WTC11 (cell line): ENCODE data around the gene MTMR3. TPM values are rescaled to one million over a fixed set of nuclear protein-coding genes. Genes with fewer than 3 reads are reported as not detected.

Experiments
- ATAC-seq: fragments of 200-7000 bp; cut with Tn5 transposase; 2 replicates; pipeline ENCODE4 v1.10.0; 2021; ENCODE audit warnings: mild to moderate bottlenecking, moderate library complexity
- CTCF ChIA-PET: fragments of 300-600 bp; sonication (Branson Sonifier 250); formaldehyde crosslinking; loops from one replicate; lab custom pipeline; 2021; ENCODE audit warnings: antibody characterized with exemption; lab: Charles Lee
- POLR2A ChIA-PET: fragments of 350-600 bp; sonication (Branson Sonifier 250); formaldehyde crosslinking; loops from one replicate; lab custom pipeline; 2021; ENCODE audit warnings: antibody characterized with exemption; lab: Charles Lee
- DNase-seq: peaks from one replicate; pipeline ENCODE4 v3.0.0; 2021; ENCODE audit warnings: low spot score
- H3K27ac Mint-ChIP-seq: 2 replicates; pipeline ENCODE4 v1.8.0; 2021; ENCODE audit warnings: mixed read lengths
- H3K27me3 Mint-ChIP-seq: 2 replicates; pipeline ENCODE4 v1.8.0; 2021; ENCODE audit warnings: low read depth, mild to moderate bottlenecking, moderate library complexity, mixed read lengths
- H3K36me3 Mint-ChIP-seq: 2 replicates; pipeline ENCODE4 v1.8.0; 2021; ENCODE audit warnings: mixed read lengths
- H3K4me1 Mint-ChIP-seq: 2 replicates; pipeline ENCODE4 v1.8.0; 2022; ENCODE audit warnings: mixed read lengths
- H3K4me3 Mint-ChIP-seq: 2 replicates; pipeline ENCODE4 v1.8.0; 2021; ENCODE audit warnings: mild to moderate bottlenecking, moderate library complexity, mixed read lengths
- H3K9me3 Mint-ChIP-seq: 2 replicates; pipeline ENCODE4 v1.8.0; 2021; ENCODE audit warnings: mixed read lengths
- ATF3 ChIP-seq: sonication (generic); formaldehyde crosslinking; conservative IDR thresholded peaks from 2 replicates; pipeline ENCODE4 v1.8.1; 2022; ENCODE audit warnings: mild to moderate bottlenecking, missing genetic modification reagents
- ATF6 ChIP-seq: sonication (generic); formaldehyde crosslinking; IDR thresholded peaks from 2 replicates; pipeline ENCODE4 v1.8.1; 2023; ENCODE audit warnings: mild to moderate bottlenecking, missing genetic modification reagents
- GABPB1 ChIP-seq: sonication (generic); formaldehyde crosslinking; IDR thresholded peaks from 2 replicates; pipeline ENCODE4 v1.8.1; 2023; ENCODE audit warnings: mild to moderate bottlenecking, missing genetic modification reagents
- GRHL2 ChIP-seq: fragments of 250-450 bp; sonication (Bioruptor Pico); IDR thresholded peaks from 2 replicates; pipeline ENCODE4 v1.8.0; 2022; ENCODE audit warnings: mild to moderate bottlenecking, moderate library complexity; ENCODE audit not compliant: insufficient replicate concordance, severe bottlenecking
- MXD4 ChIP-seq: fragments of 250-450 bp; sonication (Bioruptor Pico); IDR thresholded peaks from 2 replicates; pipeline ENCODE4 v1.8.0; 2021; ENCODE audit warnings: mild to moderate bottlenecking, moderate library complexity, borderline replicate concordance
- NFATC4 ChIP-seq: fragments of 250-450 bp; sonication (Bioruptor Pico); IDR thresholded peaks from 2 replicates; pipeline ENCODE4 v1.9.0; 2021; ENCODE audit warnings: mild to moderate bottlenecking
- PRRX2 ChIP-seq: fragments of 250-450 bp; sonication (Bioruptor Pico); IDR thresholded peaks from 2 replicates; pipeline ENCODE4 v1.8.0; 2021; ENCODE audit warnings: mild to moderate bottlenecking
- SP1 ChIP-seq: sonication (generic); formaldehyde crosslinking; conservative IDR thresholded peaks from 2 replicates; pipeline ENCODE4 v1.8.1; 2022; ENCODE audit warnings: missing genetic modification reagents
- USF1 ChIP-seq: sonication (generic); formaldehyde crosslinking; IDR thresholded peaks from 2 replicates; pipeline ENCODE4 v1.8.0; 2022; ENCODE audit warnings: mild to moderate bottlenecking, missing genetic modification reagents
- USF2 ChIP-seq: sonication (generic); formaldehyde crosslinking; IDR thresholded peaks from 2 replicates; pipeline ENCODE4 v1.8.1; 2023; ENCODE audit warnings: mild to moderate bottlenecking, missing genetic modification reagents, moderate library complexity
- ZBTB43 ChIP-seq: sonication (generic); formaldehyde crosslinking; IDR thresholded peaks from 2 replicates; pipeline ENCODE4 v1.8.1; 2023; ENCODE audit warnings: mild to moderate bottlenecking, missing genetic modification reagents
- ZNF416 ChIP-seq: fragments of 250-450 bp; sonication (Bioruptor Pico); IDR thresholded peaks from 2 replicates; pipeline ENCODE4 v1.9.0; 2021; ENCODE audit warnings: mild to moderate bottlenecking, inconsistent platforms
- ZNF532 ChIP-seq: fragments of 250-450 bp; sonication (Bioruptor Pico); IDR thresholded peaks from 2 replicates; pipeline ENCODE4 v1.9.0; 2021; ENCODE audit warnings: mild to moderate bottlenecking, borderline replicate concordance
- ZNF671 ChIP-seq: fragments of 250-450 bp; sonication (Bioruptor Pico); IDR thresholded peaks from 2 replicates; pipeline ENCODE4 v1.8.0; 2021; ENCODE audit warnings: mild to moderate bottlenecking
- total RNA-seq: library from RNA; stranded (reverse); gene quantifications from 3 replicates; pipeline ENCODE4 v1.2.3, GENCODE V29; 2021

Gene MTMR3
- total RNA-seq, 1 experiment from 2014 or later = 19.2 TPM

- TF ChIP-seq GABPB1 (CRISPR knock-in tag) (no peak), ATF6 (CRISPR knock-in tag) (no peak), ATF3 (no peak)
Measured at GRCh38 chr22:29934596-29934995, 51.6 kb downstream of the MTMR3 start (continued).

GRCh38 chr22:29936186-29936585 lies 53.2 kb downstream of the MTMR3 start:
- no peak for DNase-seq
- Mint-ChIP-seq H3K36me3 (peaks cover 9% of the 10 kb centered on the region), H3K9me3 (peaks cover 8% of the 10 kb centered on the region), H3K4me3 (no peak overlapping the region), H3K27ac (peak overlapping the region; percentile 74), H3K27me3 (no peaks in the 10 kb centered on the region), H3K4me1 (peaks cover 12% of the 10 kb centered on the region; the same call in 1 of the 2 replicates)
- ChIA-PET POLR2A (interaction anchor here (0.7 kb wide), 1 partner anchor 174 kb away, joined by 5 read pairs; no protein-coding TSS in a partner anchor), CTCF (no interaction called here)
- TF ChIP-seq GABPB1 (CRISPR knock-in tag) = no peak
- TF ChIP-seq USF1 (CRISPR knock-in tag) = no peak
- TF ChIP-seq ZNF671 (CRISPR knock-in tag) = no peak
- no peak for TF ChIP-seq ZNF416 (CRISPR knock-in tag)
- no peak for TF ChIP-seq USF2 (CRISPR knock-in tag)
- no peak for TF ChIP-seq SP1 (CRISPR knock-in tag)
- no peak for TF ChIP-seq ZNF532
- no peak for TF ChIP-seq NFATC4
- no peak for TF ChIP-seq GRHL2 (CRISPR knock-in tag)
- no peak for TF ChIP-seq ZBTB43
- TF ChIP-seq PRRX2 = no peak
- no peak for TF ChIP-seq MXD4 (CRISPR knock-in tag)
- ATAC-seq = no peak
